Neural cell (in vitro differentiated cells): ENCODE measurements around the gene STK38. TPM values are rescaled to one million over a fixed set of nuclear protein-coding genes. Genes with fewer than 3 reads are reported as not detected.

Experiments
- H2AFZ ChIP-seq: fragments of 200-600, 300-800 bp; sonication (generic), shearing (Covaris generic); 2 replicates; pipeline ENCODE4 v1.6.0; 2014; ENCODE audit warnings: low read depth, mild to moderate bottlenecking, antibody characterized with exemption, low read length, moderate library complexity
- H3F3A ChIP-seq: fragments of 200-600 bp; shearing (Covaris generic); 2 replicates; pipeline ENCODE4 v1.6.1; 2016; ENCODE audit warnings: mild to moderate bottlenecking, moderate library complexity, mixed read lengths, antibody characterized with exemption, low read length; ENCODE audit not compliant: insufficient read depth, poor library complexity, severe bottlenecking
- H3K27ac ChIP-seq: fragments of 200-600, 300-800 bp; sonication (generic), shearing (Covaris generic); 2 replicates; pipeline ENCODE4 v1.5.1; 2014; ENCODE audit warnings: mild to moderate bottlenecking, low read length, moderate library complexity
- H3K27me3 ChIP-seq: fragments of 300-800, 200-600 bp; sonication (generic), shearing (Covaris generic); 2 replicates; pipeline ENCODE4 v1.6.0; 2014; ENCODE audit warnings: mild to moderate bottlenecking, low read depth, low read length, moderate library complexity; ENCODE audit not compliant: insufficient read depth
- H3K36me3 ChIP-seq: fragments of 300-800, 200-600 bp; sonication (generic), shearing (Covaris generic); 2 replicates; pipeline ENCODE4 v1.5.1; 2014; ENCODE audit warnings: mild to moderate bottlenecking, antibody characterized with exemption, low read length, moderate library complexity; ENCODE audit not compliant: insufficient read depth
- H3K4me2 ChIP-seq: fragments of 300-800, 200-600 bp; sonication (generic), shearing (Covaris generic); 2 replicates; pipeline ENCODE4 v1.6.0; 2014; ENCODE audit warnings: mild to moderate bottlenecking, low read length
- H3K4me3 ChIP-seq: fragments of 300-800, 200-600 bp; sonication (generic), shearing (Covaris generic); 2 replicates; pipeline ENCODE4 v1.5.1; 2014; ENCODE audit warnings: mild to moderate bottlenecking, low read length, moderate library complexity
- H3K79me2 ChIP-seq: fragments of 200-600 bp; shearing (Covaris generic); replicated peaks from 2 replicates; pipeline ENCODE4 v1.6.0; 2014; ENCODE audit warnings: mild to moderate bottlenecking, low read length, moderate library complexity; ENCODE audit not compliant: insufficient read depth
- H3K9ac ChIP-seq: fragments of 300-800, 200-600 bp; sonication (generic), shearing (Covaris generic); 2 replicates; pipeline ENCODE4 v1.6.1; 2016; ENCODE audit warnings: mild to moderate bottlenecking, low read length, mixed read lengths
- H3K9me2 ChIP-seq: fragments of 200-600 bp; shearing (Covaris generic); 2 replicates; pipeline ENCODE4 v1.6.1; 2016; ENCODE audit warnings: mild to moderate bottlenecking, low read length, mixed read lengths; ENCODE audit not compliant: insufficient read depth
- H3K9me3 ChIP-seq: fragments of 200-600, 300-800 bp; sonication (generic), shearing (Covaris generic); 2 replicates; pipeline ENCODE4 v1.6.1; 2016; ENCODE audit warnings: mild to moderate bottlenecking, mixed run types, low read length, moderate library complexity, mixed read lengths
- H4K20me1 ChIP-seq: fragments of 200-600 bp; shearing (Covaris generic); 2 replicates; pipeline ENCODE4 v1.6.1; 2016; ENCODE audit warnings: mild to moderate bottlenecking, mixed run types; ENCODE audit not compliant: insufficient read depth
- CTCF ChIP-seq: fragments of 450-650 bp; IDR thresholded peaks from 2 replicates; pipeline ENCODE4 v1.5.1; 2014; ENCODE audit warnings: antibody characterized with exemption, mild to moderate bottlenecking, moderate library complexity; ENCODE audit not compliant: poor library complexity, severe bottlenecking
- EP300 ChIP-seq: fragments of 450-650 bp; conservative IDR thresholded peaks from 2 replicates; pipeline ENCODE4 v1.6.1; 2014; ENCODE audit warnings: antibody characterized with exemption, mild to moderate bottlenecking, moderate library complexity; ENCODE audit not compliant: poor library complexity, severe bottlenecking
- EZH2 ChIP-seq: fragments of 200-600, 300-800 bp; shearing (Covaris generic), sonication (generic); IDR thresholded peaks from 2 replicates; pipeline ENCODE4 v1.6.1; 2014; ENCODE audit warnings: antibody characterized with exemption, low read length, borderline replicate concordance, mild to moderate bottlenecking; ENCODE audit not compliant: insufficient read depth, poor library complexity, severe bottlenecking
- MXI1 ChIP-seq: fragments of 450-650 bp; conservative IDR thresholded peaks from 2 replicates; pipeline ENCODE4 v1.6.1; 2014; ENCODE audit warnings: antibody characterized with exemption, mild to moderate bottlenecking; ENCODE audit not compliant: poor library complexity, severe bottlenecking
- POLR2AphosphoS5 ChIP-seq: IDR thresholded peaks from 2 replicates; pipeline ENCODE4 v1.6.1; 2012
- RAD21 ChIP-seq: fragments of 450-650 bp; conservative IDR thresholded peaks from 2 replicates; pipeline ENCODE4 v1.6.1; 2014; ENCODE audit warnings: antibody characterized with exemption, mild to moderate bottlenecking, moderate library complexity
- SMC3 ChIP-seq: fragments of 450-650 bp; conservative IDR thresholded peaks from 2 replicates; pipeline ENCODE4 v1.6.1; 2014; ENCODE audit warnings: antibody characterized with exemption, mild to moderate bottlenecking, moderate library complexity; ENCODE audit not compliant: poor library complexity
- TAF1 ChIP-seq: IDR thresholded peaks from 2 replicates; pipeline ENCODE4 v1.6.1; 2012; ENCODE audit warnings: low read depth
- polyA minus RNA-seq: library from RNA; depleted of rRNA, polyadenylated mRNA; stranded (reverse); fragments of >200 nt; gene quantifications from 2 replicates; pipeline ENCODE4 v1.2.3, GENCODE V29; 2014
- polyA plus RNA-seq: library from polyadenylated mRNA; depleted of rRNA; stranded (reverse); fragments of >200 nt; gene quantifications from 2 replicates; pipeline ENCODE4 v1.2.3, GENCODE V29; 2014
- TF ChIP-seq, protein P1 (sequence below): IDR thresholded peaks from 2 replicates; pipeline ENCODE4 v1.6.1; 2012; ENCODE audit warnings: borderline replicate concordance

STK38 gene
- polyA plus RNA-seq: 58.7 and 59.3 TPM in 2 replicates
- 28.2 and 37.6 TPM in 2 replicates for polyA minus RNA-seq

DNA sequence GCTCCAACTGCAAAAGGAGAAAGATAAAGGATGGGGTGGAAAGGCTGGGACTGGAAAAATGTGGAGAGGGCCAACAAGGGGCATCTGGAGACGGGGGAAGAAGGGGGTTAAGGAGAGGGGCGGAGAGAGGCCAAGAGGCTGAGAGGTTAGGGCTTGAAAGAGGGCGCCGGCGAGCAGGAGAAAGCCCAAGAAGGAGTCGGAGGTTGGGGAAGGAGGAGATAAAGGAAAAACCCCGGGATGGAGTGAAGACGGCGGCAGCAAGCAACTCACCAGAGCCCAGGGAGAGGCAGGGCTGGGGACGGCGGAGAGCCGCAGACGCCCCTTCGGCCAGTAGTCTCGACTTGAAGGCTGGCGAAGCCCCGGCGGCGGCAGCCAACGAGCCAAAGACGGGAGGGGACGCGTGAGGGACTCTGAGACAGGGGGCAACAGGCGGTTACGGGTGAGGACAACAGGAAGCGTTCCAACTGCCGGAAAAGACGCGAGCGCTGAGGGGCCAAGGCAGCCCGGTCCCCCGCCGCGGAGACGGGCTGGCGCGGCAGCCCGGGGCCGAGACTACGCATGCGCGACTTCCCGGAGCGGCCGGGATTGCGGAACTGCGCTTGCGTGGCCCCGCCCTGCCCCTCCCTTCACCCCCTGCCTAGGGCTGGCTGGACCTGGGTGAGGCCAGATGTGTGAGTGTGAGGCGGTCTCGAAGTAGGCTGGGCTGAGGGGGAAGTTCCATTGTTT is at the start of gene STK38:
Gene STK38, minus strand, starts transcription at position 560 of the 726 bp plus-strand sequence. CDS start 7,277 bp downstream, outside the sequence.
- H2AFZ ChIP-seq: peak within 1 kb of the TSS; percentile 89
- H3K79me2 ChIP-seq: peaks cover 45% of the 10 kb centered on the region
- H3K36me3 ChIP-seq: no peaks in the 10 kb centered on the region
- H3K9me2 ChIP-seq: no peaks in the 10 kb centered on the region
- no peaks in the 10 kb centered on the region for H3K27me3 ChIP-seq
- H4K20me1 ChIP-seq: no peaks in the 10 kb centered on the region
- peak; percentile 61 for TF ChIP-seq MXI1
- TF ChIP-seq TAF1: no peak
- peak; percentile 52 for TF ChIP-seq CTCF
- no peak for TF ChIP-seq EP300
- TF ChIP-seq POLR2AphosphoS5: peak; percentile 94
- peak; percentile 25 for TF ChIP-seq RAD21
- TF ChIP-seq EZH2: no peak
- peak; percentile 31 for TF ChIP-seq SMC3
- TF ChIP-seq, protein P1, sequence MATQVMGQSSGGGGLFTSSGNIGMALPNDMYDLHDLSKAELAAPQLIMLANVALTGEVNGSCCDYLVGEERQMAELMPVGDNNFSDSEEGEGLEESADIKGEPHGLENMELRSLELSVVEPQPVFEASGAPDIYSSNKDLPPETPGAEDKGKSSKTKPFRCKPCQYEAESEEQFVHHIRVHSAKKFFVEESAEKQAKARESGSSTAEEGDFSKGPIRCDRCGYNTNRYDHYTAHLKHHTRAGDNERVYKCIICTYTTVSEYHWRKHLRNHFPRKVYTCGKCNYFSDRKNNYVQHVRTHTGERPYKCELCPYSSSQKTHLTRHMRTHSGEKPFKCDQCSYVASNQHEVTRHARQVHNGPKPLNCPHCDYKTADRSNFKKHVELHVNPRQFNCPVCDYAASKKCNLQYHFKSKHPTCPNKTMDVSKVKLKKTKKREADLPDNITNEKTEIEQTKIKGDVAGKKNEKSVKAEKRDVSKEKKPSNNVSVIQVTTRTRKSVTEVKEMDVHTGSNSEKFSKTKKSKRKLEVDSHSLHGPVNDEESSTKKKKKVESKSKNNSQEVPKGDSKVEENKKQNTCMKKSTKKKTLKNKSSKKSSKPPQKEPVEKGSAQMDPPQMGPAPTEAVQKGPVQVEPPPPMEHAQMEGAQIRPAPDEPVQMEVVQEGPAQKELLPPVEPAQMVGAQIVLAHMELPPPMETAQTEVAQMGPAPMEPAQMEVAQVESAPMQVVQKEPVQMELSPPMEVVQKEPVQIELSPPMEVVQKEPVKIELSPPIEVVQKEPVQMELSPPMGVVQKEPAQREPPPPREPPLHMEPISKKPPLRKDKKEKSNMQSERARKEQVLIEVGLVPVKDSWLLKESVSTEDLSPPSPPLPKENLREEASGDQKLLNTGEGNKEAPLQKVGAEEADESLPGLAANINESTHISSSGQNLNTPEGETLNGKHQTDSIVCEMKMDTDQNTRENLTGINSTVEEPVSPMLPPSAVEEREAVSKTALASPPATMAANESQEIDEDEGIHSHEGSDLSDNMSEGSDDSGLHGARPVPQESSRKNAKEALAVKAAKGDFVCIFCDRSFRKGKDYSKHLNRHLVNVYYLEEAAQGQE: peak; percentile 23
- H3K9me3 ChIP-seq: no peaks in the 10 kb centered on the region
- H3K27ac ChIP-seq: peak within 1 kb of the TSS; percentile 91
- no peaks in the 10 kb centered on the region for H3F3A ChIP-seq
- peak within 1 kb of the TSS; percentile 63 for H3K4me2 ChIP-seq
- H3K9ac ChIP-seq: peak within 1 kb of the TSS; percentile 93
- H3K4me3 ChIP-seq: peak within 1 kb of the TSS; percentile 88

- peaks cover 41% of the 10 kb centered on the region for H3K36me3 ChIP-seq
- H3K9me2 ChIP-seq: no peaks in the 10 kb centered on the region
- H4K20me1 ChIP-seq: peaks cover 59% of the 10 kb centered on the region
- H2AFZ ChIP-seq: no peak overlapping the region
- no peaks in the 10 kb centered on the region for H3K9me3 ChIP-seq
- peak overlapping the region; percentile 99 for H3K27ac ChIP-seq
- peaks cover 70% of the 10 kb centered on the region for H3K79me2 ChIP-seq
- H3K4me3 ChIP-seq: peak overlapping the region; percentile 72
- peak overlapping the region; percentile 94 for H3K4me2 ChIP-seq
- H3K27me3 ChIP-seq: no peaks in the 10 kb centered on the region
- peak overlapping the region; percentile 91 for H3K9ac ChIP-seq
- TF ChIP-seq CTCF (no peak), SMC3 (no peak), TAF1 (no peak), EP300 (no peak), MXI1 (no peak), POLR2AphosphoS5 (no peak), EZH2 (no peak), RAD21 (no peak)
- TF ChIP-seq, protein P1: no peak
- H3F3A ChIP-seq: peaks cover 14% of the 10 kb centered on the region
These were observed 49.1 kb upstream of the STK38 start for GRCh38 chr6:36596356-36596755.
